SW480 (cell line): ENCODE data around the gene SRI.

Experiments
- DNase-seq: peaks from one replicate; pipeline ENCODE4 v3.0.0-alpha.2; 2016; ENCODE audit warnings: low spot score

Gene SRI

DNA sequence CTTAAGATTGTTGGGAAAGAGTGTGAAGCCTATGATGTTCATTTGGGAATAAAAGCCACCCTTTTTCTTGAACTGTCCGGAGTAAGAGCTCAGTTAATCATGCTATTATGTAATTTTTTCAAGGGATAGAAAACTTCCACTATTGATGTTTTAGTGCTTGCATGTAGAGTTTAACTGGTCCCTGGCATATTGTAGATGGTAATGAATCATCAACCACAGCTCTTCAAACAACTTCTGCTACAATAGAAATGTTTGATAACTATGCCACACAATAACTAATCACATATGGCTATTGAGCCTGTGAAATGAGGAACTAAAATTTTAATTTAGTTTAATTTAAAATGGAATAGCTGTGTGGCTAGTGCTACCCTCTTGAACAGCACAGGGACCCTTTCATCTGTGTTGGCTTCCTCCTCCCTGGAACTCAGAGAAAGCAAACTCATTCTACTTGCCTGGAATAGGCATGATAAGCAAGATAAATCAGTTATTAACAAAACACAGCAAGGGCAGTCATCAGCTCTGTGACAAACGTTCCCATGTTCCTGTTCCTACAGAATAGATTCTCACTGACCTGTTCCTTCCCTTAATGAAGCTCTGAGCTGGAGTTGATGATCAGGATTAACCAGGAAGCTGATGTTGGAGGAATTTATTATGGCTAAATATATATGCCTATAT, 4.9 kb upstream of the SRI start:
- DNase-seq, result peak; percentile 82

DNA sequence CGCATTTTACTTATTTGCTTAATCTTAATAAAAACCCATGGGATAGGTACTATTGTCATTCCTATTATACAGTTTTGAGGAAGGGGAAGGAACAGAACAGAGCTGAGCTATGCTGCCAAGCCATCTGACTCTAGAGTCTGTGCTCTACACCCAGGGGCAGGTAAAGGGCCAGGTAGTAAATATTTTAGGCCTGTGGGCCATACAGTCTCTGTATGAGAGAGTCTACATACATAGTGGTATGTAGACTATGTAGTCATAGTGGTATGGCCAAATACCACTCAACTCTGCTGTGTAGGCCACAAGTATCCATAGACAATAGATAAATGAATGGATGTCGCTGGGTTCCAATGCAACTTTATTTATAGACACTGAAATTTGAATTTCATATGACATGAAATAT, 3.4 kb upstream of the SRI start:
- no peak for DNase-seq

DNA sequence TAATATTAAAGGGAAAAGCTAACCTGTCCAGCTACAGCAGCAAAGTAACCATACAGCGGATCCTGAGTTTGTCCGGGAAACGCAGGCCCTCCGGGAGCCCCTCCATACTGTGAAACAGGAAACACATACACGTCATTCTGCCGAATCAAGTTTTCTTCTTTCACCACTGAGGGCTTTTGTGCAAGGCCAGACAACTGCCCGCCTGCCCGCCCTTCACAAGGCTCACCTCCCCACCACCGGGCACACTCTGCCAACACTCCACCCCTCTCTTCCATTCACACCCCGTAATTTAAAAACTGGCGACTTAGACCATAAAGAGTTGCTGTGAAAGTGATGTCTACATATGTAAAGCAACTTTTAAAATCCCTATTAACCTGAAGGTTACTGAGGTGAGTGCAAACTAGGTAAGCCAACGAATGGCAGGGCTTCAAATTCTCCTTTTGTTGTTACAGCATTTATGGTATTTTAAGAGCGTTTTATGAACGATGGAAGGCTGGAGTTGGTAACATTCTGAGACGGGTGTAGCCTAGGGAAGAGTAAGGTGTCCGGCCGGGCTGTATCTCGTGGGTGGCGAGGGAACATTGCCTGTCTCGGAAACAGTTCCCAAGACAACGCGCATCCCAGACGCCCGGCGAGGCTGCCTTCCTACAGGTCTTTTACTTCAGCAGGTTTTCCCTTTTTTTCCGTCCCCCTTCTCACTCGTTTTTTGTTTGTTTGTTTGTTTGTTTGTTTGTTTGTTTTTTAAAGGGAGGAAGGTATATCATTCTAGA, 817 bp downstream of the SRI start:
- peak; percentile 70 for DNase-seq

DNA sequence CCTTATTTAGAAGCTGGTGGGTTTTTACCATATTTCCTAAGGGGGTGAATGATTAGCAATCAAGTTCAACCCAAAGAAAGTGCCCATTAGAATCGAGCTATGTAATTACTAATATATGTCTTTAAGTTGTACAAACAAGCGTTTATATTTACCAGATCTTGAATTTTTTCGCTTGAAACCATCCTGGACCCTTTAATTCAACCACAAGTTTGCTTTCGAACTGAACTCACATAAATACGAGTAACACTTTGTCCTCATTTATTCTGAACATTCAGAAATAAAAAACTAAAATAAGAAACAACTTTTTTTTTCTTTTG, 1.5 kb downstream of the SRI start:
- no peak for DNase-seq

DNA sequence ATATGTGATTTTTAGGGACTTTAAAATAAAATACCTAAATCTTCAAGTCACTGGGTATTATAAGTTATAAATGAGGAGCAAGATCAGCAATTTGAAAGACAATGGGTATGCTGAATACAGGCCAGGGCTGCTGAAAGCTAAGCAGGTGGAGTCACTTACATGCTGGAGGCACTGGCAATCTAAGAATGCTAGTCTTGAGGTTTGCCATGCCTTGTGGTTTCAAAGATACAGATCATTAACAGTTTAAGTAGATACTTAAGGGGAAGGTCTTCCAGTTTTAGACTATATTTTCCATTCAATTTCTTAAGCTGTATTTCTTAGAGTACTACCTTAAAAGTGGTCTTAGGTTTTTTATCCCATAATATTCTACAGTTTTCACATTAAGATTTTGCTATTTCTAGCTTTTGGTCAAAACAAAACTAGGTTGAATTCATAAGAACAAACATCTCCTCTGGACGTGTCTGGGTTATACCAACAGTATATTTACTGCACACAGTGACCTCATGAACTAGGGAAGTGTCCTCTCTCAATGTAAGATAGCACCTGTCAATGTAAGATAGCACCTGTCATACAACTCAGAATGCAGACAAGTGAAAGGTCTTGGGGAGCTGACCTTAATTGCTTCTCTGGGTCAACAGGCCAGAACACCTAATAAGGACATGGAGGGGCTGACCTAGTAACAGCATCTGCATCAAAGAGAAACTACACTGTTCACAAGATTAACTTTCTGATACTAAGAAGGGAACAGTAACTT, 2.0 kb downstream of the SRI start:
- no peak for DNase-seq

DNA sequence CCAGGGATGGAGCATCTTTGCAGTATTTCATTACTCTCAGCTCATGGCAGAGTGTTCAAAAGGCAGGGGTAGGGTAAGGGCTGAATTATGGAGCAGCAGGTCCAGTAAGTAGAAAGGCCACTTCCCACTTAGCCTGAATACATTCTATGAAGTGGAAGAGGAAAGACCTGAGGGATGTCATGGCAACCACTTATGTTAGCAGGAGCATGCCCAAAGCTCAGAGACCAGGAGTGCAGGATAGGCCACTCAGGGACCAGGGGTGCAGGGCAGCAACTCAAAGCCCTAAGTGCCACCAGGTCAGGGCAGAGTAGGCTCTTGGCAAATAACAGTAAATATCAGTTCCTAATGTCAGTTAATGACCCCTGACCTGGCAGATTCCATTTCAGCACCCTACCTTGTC, 3.6 kb downstream of the SRI start:
- no peak for DNase-seq

DNA sequence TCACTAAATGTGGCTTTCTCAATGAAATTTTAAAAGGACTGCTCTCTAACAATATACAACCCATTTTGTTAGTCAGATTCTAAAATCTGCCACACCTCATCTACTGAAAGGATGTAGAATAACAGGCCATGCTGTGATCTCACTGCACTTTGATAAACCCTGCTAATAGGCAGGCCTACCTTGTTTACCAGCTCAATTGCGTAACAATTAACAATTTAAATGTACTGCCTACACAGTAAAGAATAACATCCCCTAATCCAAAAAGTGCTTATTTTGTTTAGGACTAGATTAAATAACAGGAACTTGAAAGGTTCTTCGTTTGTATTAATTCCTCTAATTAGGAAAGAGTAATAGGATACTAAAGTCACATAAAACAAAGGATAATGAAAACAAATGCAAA, 4.5 kb downstream of the SRI start:
- no peak for DNase-seq

DNA sequence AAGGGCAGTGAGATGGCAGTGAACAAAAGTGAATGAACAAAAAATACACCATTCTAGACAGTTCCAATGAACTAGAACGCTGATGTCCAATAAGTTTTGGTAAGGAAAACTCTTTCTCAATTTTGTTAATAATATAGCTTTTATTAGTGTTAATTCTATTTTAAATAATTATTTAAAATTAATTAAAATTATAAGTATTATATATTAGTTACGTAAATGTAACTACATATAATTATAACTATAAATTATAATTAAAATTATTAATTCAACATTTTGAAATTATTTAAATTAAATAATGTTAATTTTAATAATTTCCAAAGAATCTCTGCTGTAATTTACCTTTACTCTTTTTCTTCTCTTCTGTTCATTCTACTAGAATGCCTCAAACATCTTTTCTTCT, 5.4 kb downstream of the SRI start:
- no peak for DNase-seq

DNA sequence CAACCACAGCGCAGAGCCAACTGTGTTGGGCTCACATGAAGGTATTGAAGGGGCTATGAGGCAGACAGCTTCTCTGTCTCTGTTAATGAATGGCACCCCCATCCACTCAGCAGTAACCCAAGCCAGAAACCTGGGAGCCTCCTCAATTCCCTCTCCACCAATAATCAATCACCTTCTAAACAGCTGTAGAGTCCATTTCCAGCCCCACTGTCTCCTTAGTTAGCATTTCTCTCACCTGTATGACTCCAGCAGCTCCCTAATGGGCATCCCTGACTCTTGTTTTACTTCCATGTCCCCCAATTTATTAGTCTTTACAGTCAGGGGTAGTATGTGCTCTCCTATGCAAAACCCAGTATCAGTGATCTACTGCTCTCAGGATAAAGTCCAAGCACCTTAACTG, 6.9 kb downstream of the SRI start:
- DNase-seq, result no peak

DNA sequence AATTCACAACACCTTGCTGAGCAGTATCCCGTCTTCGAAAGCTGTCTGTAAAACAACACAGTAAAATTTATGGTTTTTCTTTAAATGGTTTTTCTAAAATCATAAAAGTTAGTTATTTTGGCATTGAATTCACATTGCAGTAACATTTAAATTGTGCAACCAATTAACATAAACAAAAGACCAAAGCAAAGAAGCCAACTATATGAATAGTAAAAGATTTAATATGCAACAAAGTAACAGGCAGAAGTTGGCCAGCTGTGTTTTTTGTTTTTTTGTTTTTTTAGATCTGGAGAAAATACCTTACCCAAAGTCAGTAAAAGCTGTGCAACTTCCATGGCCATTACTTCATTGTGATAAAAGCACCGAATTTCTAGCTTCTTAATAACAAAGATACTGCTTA, 11.3 kb downstream of the SRI start:
- no peak for DNase-seq

DNA sequence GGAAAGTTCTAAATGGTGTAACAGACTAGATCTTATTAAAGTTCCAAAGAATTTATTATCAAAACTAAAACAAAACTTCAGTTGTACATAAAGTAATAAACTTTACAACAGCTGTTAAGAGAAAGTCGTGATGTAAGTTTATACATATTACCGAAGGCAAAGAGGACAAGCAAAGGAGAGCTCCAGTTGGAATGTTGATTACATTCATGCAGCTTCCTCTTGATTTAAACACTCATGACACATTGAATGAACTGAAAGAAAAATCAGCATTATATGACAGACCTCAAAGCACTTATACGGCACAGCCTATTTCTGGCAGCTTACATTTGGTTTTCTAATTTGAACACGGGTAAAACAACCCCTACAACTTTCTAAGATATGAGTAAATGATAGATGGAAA, 13.6 kb downstream of the SRI start:
- no peak for DNase-seq

DNA sequence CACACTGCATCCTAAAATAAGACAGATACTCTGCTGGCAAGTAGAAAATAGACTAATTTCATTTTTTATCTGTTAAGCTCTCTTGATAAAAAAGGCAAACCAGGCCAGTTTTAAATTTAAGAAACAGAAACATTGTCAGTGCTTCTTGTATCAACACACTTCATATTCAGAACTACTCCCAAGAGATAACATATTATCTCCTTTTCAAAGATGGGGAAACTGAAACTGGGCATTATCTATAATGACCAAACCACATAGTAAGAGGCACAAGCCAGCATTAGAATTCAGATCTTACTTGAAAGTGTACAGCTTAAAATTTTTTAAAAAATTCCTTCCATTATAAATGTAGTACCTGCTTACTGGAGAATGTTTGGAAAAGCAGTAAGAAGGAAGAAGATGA, 14.7 kb downstream of the SRI start:
- DNase-seq, result no peak

DNA sequence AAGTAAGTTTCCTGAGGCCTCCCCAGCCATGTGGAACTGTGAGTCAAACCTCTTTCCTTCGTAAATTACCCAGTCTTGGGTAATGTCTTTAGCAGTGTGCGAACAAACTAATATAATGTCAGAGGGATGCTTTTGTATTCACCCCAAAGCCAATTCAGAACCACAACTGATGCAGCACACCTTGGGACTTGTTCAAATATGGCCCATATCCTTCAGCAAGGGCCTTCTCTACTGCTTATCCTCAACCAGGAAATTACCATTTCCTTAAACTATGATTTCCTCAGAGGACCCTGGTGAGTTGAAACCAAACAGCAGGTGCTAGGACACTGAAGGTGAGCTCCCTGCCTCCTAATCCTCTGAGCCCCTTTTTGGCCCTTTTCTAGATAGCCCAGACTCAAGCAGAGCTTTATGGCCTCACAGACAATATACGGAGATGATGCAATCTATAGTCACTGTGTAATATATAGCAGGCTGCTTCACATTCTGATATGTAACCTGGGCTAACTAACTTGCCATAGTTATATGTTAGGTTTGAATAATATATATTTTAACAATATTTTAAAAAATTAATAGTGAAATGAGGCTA, 15.2 kb downstream of the SRI start:
- no peak for DNase-seq

DNA sequence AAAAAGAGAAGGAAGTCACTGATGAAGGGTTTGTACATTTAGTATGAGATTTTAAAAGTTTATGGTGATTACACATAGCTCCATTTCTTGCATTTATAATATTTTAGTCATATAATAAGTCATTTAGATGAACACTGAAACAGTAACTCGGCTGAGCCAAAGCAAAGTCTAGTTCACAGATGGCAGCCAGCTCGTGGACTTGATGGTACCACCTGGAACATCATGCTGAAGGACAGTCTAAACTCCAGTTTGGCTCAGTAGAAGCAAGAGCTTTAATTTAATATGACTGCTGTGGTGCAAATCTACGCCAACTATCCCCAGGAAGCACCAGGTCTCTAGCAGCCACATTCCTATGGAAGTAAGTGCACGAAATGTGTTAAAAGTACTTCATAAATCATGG, 16.4 kb downstream of the SRI start:
- no peak for DNase-seq

DNA sequence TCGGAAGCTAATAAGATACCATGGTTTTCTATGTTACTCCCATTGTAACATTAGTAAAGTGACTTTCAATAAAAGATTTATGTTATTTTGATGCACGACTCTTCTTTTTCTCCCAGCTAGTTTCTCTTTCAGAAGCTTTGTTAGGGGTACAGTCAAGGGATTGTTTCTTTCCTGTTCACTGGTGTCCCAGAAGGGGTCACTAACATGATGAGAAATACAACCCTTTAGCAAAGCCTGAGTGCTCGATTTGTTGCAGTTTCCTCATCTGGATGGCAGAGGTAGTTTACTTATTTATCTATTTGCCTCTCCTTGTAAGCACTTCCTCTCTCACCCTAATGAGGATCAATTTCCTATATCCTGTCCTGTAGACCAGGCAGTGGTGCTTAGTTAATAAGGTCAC, 17.0 kb downstream of the SRI start:
- DNase-seq, result no peak

DNA sequence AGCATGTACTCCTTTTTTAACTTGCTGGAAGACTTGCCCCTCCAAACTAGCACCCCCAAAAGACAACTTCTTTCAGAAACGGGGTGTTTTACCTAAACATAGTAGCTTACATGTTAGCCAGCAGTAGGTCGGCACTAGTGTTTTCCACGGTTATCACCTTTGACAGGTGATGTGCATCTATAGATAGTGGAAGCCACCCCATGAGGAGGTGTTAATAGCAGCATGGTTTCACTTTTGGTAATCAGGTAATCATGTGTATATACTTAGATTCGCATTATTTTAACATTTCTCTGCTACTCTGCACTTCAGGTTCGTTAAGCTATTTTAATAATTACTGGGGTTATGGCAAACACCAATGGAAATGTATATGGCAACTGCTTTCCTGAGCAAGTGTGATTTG, 17.6 kb downstream of the SRI start:
- no peak for DNase-seq

DNA sequence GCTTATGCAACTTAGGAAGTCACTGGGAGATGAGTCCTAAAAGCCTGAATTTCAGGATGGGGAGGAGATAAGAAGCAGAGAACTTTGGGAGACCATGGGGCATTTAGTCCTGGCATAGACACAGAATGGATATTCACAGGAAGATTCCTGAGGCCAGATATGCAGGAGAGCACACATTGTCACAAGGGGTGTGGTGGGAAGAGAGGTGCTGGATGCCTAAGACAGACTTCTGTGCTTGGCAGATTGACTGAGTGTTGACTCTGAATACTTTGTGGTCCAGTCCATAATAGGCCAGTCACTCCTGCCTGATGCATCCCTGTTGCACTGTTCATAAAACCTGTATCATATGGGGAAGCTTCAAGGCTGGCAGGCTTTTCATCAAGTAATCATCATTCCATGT, 18.5 kb downstream of the SRI start:
- DNase-seq, result no peak

DNA sequence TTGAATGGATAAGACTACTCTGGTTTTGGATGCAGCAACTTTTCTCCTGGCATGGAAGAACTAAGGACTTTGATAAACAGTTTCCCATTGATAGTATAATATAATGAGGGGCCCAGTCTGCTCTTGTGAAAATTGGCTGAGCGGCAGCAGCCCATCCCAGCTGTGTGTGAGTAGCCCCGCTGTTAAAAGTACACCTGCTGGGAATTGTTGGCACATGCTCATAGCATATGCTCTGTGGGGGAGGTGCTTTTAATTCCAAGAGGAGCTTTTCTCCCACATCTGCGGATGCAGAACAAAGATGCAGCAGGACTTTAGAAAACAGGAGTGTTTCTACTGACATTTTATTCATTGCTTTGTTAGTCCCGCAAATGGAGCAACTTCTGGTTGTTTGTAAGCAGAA, 19.0 kb downstream of the SRI start:
- DNase-seq, result no peak

DNA sequence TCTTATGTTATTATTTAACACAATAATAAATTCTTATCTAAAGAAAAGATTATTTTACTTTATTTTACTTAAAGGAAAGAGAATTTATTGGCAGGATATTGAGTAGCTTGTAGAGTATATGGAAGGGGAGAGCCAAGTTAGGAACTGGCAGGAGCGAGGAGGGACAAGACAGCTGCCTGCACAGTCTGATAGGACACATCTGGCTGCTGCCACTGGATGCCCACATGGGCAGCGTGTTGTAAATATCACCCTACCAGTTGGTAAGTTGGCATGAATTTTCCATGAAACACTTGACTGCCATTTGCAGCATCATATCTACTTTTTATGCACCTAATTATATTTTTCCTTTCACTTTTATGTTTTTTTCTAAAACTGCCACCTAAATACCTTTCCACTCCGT, 19.6 kb downstream of the SRI start:
- no peak for DNase-seq

DNA sequence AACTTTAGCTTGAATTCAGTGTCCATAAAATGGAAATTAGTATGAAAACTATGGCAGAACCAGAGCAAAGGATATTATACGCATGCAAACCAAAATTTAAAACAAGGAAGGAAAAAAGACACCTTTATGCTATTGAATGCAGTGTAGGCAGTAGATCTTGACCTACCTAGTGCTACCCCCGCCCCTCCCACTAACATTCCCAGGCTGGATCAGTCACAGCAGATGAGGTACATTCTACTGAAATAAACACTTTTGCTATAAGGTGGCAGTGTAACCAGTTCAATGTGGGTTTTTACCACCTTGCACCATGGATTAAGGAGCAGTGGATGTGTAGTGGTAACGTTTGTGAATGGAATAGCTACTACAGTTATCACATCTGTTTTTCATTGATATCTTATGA, 27.9 kb downstream of the SRI start:
- DNase-seq, result no peak

DNA sequence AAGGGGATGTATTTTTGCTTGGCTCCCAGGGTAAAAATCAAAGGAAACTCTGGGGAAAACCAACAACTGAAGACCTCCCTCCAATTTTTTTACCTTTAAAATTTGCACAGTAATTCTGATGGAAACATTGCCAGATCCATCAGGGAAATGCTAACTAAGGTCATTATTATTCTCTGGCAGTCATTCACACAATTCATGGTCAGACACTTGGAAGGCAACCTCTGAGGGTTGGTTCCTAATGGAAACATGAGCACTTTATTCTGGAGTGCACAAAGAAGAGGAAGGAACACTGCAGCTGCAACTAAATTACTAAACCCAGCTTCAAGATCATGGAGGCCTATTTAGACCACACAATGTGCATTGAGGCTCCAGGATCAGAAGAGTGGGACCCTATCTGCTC, 34.2 kb downstream of the SRI start:
- no peak for DNase-seq

DNA sequence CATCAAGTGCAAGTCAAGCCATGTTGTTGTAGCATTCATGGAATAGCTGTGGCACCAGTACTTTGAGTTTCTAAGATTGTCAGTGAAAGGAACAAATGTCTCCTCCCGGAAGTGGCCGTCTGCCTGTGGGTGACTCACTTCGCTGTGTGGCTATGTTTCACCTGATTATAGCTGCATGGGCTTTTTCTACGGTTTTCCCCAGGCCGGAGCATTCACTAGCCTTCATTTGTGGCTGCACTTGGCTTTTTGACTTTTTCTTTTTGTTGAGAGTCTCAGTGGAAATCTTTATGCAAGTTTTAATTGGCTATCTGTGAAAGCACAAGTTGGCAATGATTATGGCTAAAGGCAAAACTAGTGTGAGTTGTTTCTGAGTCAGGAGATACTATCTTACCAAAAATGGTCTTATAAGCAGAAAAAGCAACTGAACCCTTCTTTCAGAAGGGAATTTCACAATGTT, 35.0 kb downstream of the SRI start:
- DNase-seq, result peak; percentile 24

DNA sequence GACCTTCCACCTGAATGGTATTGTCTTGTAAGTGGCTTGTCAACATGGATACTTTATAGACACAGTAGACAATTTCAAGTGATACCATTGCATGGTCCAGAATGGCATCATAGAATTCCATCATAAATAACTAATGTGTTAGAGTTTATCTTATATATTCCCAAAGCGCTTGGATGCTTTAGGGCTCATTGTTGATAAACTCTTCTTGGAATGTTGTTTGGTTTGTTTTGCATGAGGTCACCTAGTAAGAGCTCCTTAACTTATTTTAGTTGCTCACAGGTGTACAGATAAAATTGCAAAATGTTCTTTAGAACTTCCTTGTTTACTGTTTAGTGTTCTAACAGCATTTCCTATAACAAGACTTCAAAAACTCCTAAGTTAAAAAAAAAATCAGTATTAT, 36.8 kb downstream of the SRI start:
- DNase-seq, result no peak
